Measurements from ENCODE around the gene ZNF319. TPM values are rescaled to one million over a fixed set of nuclear protein-coding genes. Genes with fewer than 3 reads are reported as not detected.

Gene ZNF319
- total RNA-seq, 1 experiment from 2014 or later: 5.5 TPM

DNA sequence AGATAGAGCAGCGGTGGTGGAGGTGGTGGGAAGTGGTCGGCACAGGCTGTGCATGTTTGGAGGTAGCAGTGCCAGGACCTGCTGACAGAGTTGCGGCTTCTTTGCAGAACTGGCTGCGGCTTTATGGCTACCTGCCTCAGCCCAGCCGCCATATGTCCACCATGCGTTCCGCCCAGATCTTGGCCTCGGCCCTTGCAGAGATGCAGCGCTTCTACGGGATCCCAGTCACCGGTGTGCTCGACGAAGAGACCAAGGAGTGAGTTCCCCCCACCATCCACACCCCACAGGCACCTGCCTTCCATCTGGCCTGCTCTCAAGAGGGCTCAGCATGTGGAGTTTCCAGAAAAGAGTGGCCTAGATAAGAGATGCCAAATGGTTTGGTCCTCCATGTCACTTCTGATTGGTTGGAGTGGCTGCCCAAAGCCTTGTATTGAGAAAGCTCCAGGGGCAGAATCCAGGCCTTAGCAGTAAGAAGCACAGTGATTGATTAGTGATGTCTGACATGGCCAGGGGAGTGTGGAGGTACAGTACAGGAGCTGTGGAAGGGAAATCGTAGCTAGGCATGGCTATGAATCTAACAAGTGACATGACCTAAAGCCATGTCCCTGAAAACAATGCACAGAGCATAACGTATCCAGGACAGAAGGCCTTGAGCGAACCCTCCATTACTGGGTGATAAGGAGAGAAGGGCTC lies 37.0 kb upstream of the ZNF319 start:
- H3K27ac Mint-ChIP-seq: no peak overlapping the region
- H3K4me3 Mint-ChIP-seq: no peak overlapping the region
- no peak for ATAC-seq
- H3K4me1 Mint-ChIP-seq: peaks cover 4% of the 10 kb centered on the region
- peaks cover 35% of the 10 kb centered on the region for H3K36me3 Mint-ChIP-seq
- no peaks in the 10 kb centered on the region for H3K9me3 Mint-ChIP-seq
- H3K27me3 Mint-ChIP-seq (ENCODE audit: low read depth): no peaks in the 10 kb centered on the region
- ChIA-PET CTCF (no interaction called here), POLR2A (no interaction called here)
- TF ChIP-seq NR1H2 (CRISPR knock-in tag; IDR thresholded peaks at IDR 0.05): no peak
- TF ChIP-seq GTF2I (CRISPR knock-in tag; conservative IDR thresholded peaks at IDR 0.05): no peak
- TF ChIP-seq, protein P1, sequence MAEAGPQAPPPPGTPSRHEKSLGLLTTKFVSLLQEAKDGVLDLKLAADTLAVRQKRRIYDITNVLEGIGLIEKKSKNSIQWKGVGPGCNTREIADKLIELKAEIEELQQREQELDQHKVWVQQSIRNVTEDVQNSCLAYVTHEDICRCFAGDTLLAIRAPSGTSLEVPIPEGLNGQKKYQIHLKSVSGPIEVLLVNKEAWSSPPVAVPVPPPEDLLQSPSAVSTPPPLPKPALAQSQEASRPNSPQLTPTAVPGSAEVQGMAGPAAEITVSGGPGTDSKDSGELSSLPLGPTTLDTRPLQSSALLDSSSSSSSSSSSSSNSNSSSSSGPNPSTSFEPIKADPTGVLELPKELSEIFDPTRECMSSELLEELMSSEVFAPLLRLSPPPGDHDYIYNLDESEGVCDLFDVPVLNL (CRISPR knock-in tag; IDR thresholded peaks at IDR 0.05; ENCODE audit: borderline replicate concordance, low read depth): no peak
- TF ChIP-seq, protein P2, sequence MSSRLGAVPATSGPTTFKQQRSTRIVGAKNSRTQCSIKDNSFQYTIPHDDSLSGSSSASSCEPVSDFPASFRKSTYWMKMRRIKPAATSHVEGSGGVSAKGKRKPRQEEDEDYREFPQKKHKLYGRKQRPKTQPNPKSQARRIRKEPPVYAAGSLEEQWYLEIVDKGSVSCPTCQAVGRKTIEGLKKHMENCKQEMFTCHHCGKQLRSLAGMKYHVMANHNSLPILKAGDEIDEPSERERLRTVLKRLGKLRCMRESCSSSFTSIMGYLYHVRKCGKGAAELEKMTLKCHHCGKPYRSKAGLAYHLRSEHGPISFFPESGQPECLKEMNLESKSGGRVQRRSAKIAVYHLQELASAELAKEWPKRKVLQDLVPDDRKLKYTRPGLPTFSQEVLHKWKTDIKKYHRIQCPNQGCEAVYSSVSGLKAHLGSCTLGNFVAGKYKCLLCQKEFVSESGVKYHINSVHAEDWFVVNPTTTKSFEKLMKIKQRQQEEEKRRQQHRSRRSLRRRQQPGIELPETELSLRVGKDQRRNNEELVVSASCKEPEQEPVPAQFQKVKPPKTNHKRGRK (CRISPR knock-in tag; IDR thresholded peaks at IDR 0.05; ENCODE audit: borderline replicate concordance): no peak
- no peak for TF ChIP-seq CBFB (CRISPR knock-in tag; IDR thresholded peaks at IDR 0.05; ENCODE audit: low read depth)
- no peak for TF ChIP-seq NFYB (CRISPR knock-in tag; conservative IDR thresholded peaks at IDR 0.05; ENCODE audit: low read depth)
- TF ChIP-seq FOXJ3 (CRISPR knock-in tag; IDR thresholded peaks at IDR 0.05; ENCODE audit: borderline replicate concordance): no peak
- TF ChIP-seq PRRX2 (CRISPR knock-in tag; IDR thresholded peaks at IDR 0.05): no peak
- TF ChIP-seq, protein P3, sequence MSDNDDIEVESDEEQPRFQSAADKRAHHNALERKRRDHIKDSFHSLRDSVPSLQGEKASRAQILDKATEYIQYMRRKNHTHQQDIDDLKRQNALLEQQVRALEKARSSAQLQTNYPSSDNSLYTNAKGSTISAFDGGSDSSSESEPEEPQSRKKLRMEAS (CRISPR knock-in tag; IDR thresholded peaks at IDR 0.05): no peak
- TF ChIP-seq, protein P4, sequence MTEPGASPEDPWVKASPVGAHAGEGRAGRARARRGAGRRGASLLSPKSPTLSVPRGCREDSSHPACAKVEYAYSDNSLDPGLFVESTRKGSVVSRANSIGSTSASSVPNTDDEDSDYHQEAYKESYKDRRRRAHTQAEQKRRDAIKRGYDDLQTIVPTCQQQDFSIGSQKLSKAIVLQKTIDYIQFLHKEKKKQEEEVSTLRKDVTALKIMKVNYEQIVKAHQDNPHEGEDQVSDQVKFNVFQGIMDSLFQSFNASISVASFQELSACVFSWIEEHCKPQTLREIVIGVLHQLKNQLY (CRISPR knock-in tag; IDR thresholded peaks at IDR 0.05): no peak
- no peak for TF ChIP-seq EMX1 (CRISPR knock-in tag; IDR thresholded peaks at IDR 0.05)
- TF ChIP-seq, protein P5, sequence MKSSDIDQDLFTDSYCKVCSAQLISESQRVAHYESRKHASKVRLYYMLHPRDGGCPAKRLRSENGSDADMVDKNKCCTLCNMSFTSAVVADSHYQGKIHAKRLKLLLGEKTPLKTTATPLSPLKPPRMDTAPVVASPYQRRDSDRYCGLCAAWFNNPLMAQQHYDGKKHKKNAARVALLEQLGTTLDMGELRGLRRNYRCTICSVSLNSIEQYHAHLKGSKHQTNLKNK (CRISPR knock-in tag; IDR thresholded peaks at IDR 0.05): no peak
- no peak for TF ChIP-seq TCF7 (CRISPR knock-in tag; IDR thresholded peaks at IDR 0.05; ENCODE audit: low read depth)
- TF ChIP-seq, protein P6, sequence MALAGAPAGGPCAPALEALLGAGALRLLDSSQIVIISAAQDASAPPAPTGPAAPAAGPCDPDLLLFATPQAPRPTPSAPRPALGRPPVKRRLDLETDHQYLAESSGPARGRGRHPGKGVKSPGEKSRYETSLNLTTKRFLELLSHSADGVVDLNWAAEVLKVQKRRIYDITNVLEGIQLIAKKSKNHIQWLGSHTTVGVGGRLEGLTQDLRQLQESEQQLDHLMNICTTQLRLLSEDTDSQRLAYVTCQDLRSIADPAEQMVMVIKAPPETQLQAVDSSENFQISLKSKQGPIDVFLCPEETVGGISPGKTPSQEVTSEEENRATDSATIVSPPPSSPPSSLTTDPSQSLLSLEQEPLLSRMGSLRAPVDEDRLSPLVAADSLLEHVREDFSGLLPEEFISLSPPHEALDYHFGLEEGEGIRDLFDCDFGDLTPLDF (CRISPR knock-in tag; IDR thresholded peaks at IDR 0.05): no peak
- TF ChIP-seq JAZF1 (CRISPR knock-in tag; IDR thresholded peaks at IDR 0.05): no peak
- no peak for DNase-seq (ENCODE audit: low spot score)

DNA sequence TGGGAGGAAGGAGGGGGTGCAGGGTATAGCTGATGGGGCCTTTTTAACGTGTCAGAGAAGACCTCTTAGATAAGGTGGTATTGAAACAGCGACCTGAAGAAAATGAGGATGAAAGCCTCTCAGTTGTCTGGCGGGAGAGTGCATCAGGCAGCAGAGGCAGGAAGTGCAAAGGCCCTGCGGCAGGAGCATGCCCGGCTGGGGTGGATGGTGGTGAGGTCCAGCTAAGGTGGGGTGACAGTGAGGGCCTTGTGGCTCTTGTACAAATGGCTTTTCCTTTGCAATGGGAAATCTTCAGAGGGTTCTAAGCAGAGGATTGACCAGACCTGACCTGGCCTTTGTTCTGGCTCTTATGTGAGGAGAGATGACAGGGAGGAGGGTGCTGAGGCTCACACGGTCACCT lies 36.5 kb upstream of the ZNF319 start:
- Mint-ChIP-seq H3K4me1 (peaks cover 9% of the 10 kb centered on the region), H3K4me3 (no peak overlapping the region), H3K27me3 (ENCODE audit: low read depth) (no peaks in the 10 kb centered on the region), H3K36me3 (peaks cover 35% of the 10 kb centered on the region), H3K9me3 (no peaks in the 10 kb centered on the region), H3K27ac (no peak overlapping the region)
- ChIA-PET POLR2A (no interaction called here), CTCF (no interaction called here)
- ATAC-seq (no peak), DNase-seq (ENCODE audit: low spot score) (no peak)
- TF ChIP-seq, protein P7, sequence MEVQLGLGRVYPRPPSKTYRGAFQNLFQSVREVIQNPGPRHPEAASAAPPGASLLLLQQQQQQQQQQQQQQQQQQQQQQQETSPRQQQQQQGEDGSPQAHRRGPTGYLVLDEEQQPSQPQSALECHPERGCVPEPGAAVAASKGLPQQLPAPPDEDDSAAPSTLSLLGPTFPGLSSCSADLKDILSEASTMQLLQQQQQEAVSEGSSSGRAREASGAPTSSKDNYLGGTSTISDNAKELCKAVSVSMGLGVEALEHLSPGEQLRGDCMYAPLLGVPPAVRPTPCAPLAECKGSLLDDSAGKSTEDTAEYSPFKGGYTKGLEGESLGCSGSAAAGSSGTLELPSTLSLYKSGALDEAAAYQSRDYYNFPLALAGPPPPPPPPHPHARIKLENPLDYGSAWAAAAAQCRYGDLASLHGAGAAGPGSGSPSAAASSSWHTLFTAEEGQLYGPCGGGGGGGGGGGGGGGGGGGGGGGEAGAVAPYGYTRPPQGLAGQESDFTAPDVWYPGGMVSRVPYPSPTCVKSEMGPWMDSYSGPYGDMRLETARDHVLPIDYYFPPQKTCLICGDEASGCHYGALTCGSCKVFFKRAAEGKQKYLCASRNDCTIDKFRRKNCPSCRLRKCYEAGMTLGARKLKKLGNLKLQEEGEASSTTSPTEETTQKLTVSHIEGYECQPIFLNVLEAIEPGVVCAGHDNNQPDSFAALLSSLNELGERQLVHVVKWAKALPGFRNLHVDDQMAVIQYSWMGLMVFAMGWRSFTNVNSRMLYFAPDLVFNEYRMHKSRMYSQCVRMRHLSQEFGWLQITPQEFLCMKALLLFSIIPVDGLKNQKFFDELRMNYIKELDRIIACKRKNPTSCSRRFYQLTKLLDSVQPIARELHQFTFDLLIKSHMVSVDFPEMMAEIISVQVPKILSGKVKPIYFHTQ (CRISPR knock-in tag; IDR thresholded peaks at IDR 0.05): no peak
- TF ChIP-seq ZNF121 (CRISPR knock-in tag; IDR thresholded peaks at IDR 0.05) (no peak), TCF7 (CRISPR knock-in tag; IDR thresholded peaks at IDR 0.05; ENCODE audit: low read depth) (no peak), ZNF232 (CRISPR knock-in tag; IDR thresholded peaks at IDR 0.05) (no peak), ETV6 (CRISPR knock-in tag; IDR thresholded peaks at IDR 0.05) (no peak), FOXK1 (CRISPR knock-in tag; IDR thresholded peaks at IDR 0.05) (no peak), NR3C1 (CRISPR knock-in tag; conservative IDR thresholded peaks at IDR 0.05; ENCODE audit: low read depth) (no peak), HMGA2 (CRISPR knock-in tag; IDR thresholded peaks at IDR 0.05) (no peak)
- TF ChIP-seq, protein P2 (CRISPR knock-in tag; IDR thresholded peaks at IDR 0.05; ENCODE audit: borderline replicate concordance): no peak
